SK-N-SH (cell line): ENCODE results near the gene CIP2A. TPM values are rescaled to one million over a fixed set of nuclear protein-coding genes. Genes with fewer than 3 reads are reported as not detected.

ENCODE experiments used
- CTCF ChIA-PET: fragments of 300-600, 350-600 bp; formaldehyde crosslinking; extraction: SDS; loops from one replicate; lab custom pipeline; 2021; lab: Yijun Ruan, JAX
- POLR2A ChIA-PET: fragments of 350-600 bp; sonication (Branson Sonifier 250); formaldehyde crosslinking; extraction: SDS; loops from one replicate; lab custom pipeline; 2020; ENCODE audit warnings: antibody characterized with exemption, inconsistent platforms; lab: Yijun Ruan, JAX
- DNase-seq: peaks from one replicate; pipeline ENCODE4 v3.0.0; 2012
- H2AFZ ChIP-seq: fragments of 200-600 bp; sonication (generic); 2 replicates; pipeline ENCODE4 v1.8.1; 2016; ENCODE audit warnings: antibody characterized with exemption, mild to moderate bottlenecking, low read depth
- H3F3A ChIP-seq: fragments of 200-600 bp; sonication (generic); replicated peaks from 2 replicates; pipeline ENCODE3; 2016; ENCODE audit warnings: antibody characterized with exemption, mild to moderate bottlenecking; ENCODE audit not compliant: insufficient read depth
- H3K27ac ChIP-seq, 2 experiments: fragments of 200-500 bp in 1 of 2; fragments of 200-600 bp in 1 of 2; sonication (Bioruptor generic) in 1 of 2; sonication (generic), shearing (Covaris generic) in 1 of 2; 2 replicates each; pipeline versions ENCODE4 v1.5.1 to v1.6.1; 2014 to 2016; ENCODE audit warnings: low read depth in 2 of 2, inconsistent platforms in 1 of 2, low read length in 1 of 2, mild to moderate bottlenecking in 1 of 2, mixed read lengths in 1 of 2
- H3K27me3 ChIP-seq: fragments of 200-600 bp; sonication (generic), shearing (Covaris generic); 2 replicates; pipeline ENCODE4 v1.6.1; 2016; ENCODE audit warnings: mixed run types; ENCODE audit not compliant: insufficient read depth
- H3K36me3 ChIP-seq, 2 experiments: fragments of 200-500 bp in 1 of 2; fragments of 200-600 bp in 1 of 2; sonication (Bioruptor generic) in 1 of 2; sonication (generic) in 1 of 2; replicated peaks in 1 of 2; 2 replicates each; pipeline versions ENCODE3 to v1.5.1; 2014 to 2016; ENCODE audit warnings: low read length in 1 of 2, mild to moderate bottlenecking in 1 of 2; ENCODE audit not compliant: insufficient read depth in 2 of 2, control insufficient read depth in 1 of 2
- H3K4me1 ChIP-seq, 2 experiments: fragments of 200-500 bp in 1 of 2; fragments of 200-600 bp in 1 of 2; sonication (Bioruptor generic) in 1 of 2; sonication (generic), shearing (Covaris generic) in 1 of 2; 2 replicates each; pipeline versions ENCODE4 v1.5.1 to v1.6.1; 2014 to 2016; ENCODE audit warnings: low read depth in 1 of 2, low read length in 1 of 2, mixed run types in 1 of 2; ENCODE audit not compliant: insufficient read depth in 2 of 2, control insufficient read depth in 1 of 2
- H3K4me2 ChIP-seq: fragments of 200-600 bp; sonication (generic), shearing (Covaris generic); 2 replicates; pipeline ENCODE4 v1.6.1; 2017; ENCODE audit warnings: mixed run types
- H3K4me3 ChIP-seq, 2 experiments: fragments of 200-500 bp in 1 of 2; fragments of 200-600 bp in 1 of 2; sonication (Bioruptor generic) in 1 of 2; sonication (generic), shearing (Covaris generic) in 1 of 2; 2 replicates each; pipeline versions ENCODE4 v1.5.1 to v1.8.1; 2014 to 2016; ENCODE audit warnings: low read depth in 2 of 2, inconsistent platforms in 1 of 2, low read length in 1 of 2, mild to moderate bottlenecking in 1 of 2, mixed read lengths in 1 of 2, moderate library complexity in 1 of 2
- H3K79me2 ChIP-seq: fragments of 200-600 bp; sonication (generic); 2 replicates; pipeline ENCODE4 v1.8.1; 2017; ENCODE audit warnings: mild to moderate bottlenecking; ENCODE audit not compliant: insufficient read depth
- H3K9ac ChIP-seq: fragments of 200-600 bp; sonication (generic); 2 replicates; pipeline ENCODE4 v1.6.1; 2017; ENCODE audit warnings: mixed run types
- H3K9me2 ChIP-seq: fragments of 200-600 bp; sonication (generic); 2 replicates; pipeline ENCODE4 v1.6.1; 2017; ENCODE audit warnings: mixed run types
- H3K9me3 ChIP-seq: fragments of 200-600 bp; sonication (generic); 2 replicates; pipeline ENCODE4 v1.6.1; 2017; ENCODE audit warnings: mixed run types, mild to moderate bottlenecking, moderate library complexity
- H4K20me1 ChIP-seq: fragments of 200-600 bp; sonication (generic); 2 replicates; pipeline ENCODE4 v1.6.1; 2017; ENCODE audit warnings: mild to moderate bottlenecking, mixed run types; ENCODE audit not compliant: insufficient read depth
- CHD2 ChIP-seq: fragments of 150-350 bp; IDR thresholded peaks from 2 replicates; pipeline ENCODE4 v1.6.1; 2018; ENCODE audit warnings: low read length; ENCODE audit not compliant: partially characterized antibody
- EZH2phosphoT487 ChIP-seq: fragments of 200-600 bp; sonication (generic); IDR thresholded peaks from 2 replicates; pipeline ENCODE4 v1.6.1; 2017; ENCODE audit warnings: low read depth, mixed run types, mild to moderate bottlenecking, antibody characterized with exemption, moderate library complexity, borderline replicate concordance
- FOSL2 ChIP-seq: IDR thresholded peaks from 2 replicates; pipeline ENCODE4 v1.4.0; 2012; ENCODE audit warnings: low read depth, mild to moderate bottlenecking, moderate library complexity, borderline replicate concordance
- FOXJ3 ChIP-seq: sonication (generic); formaldehyde crosslinking; IDR thresholded peaks from 2 replicates; pipeline ENCODE4 v1.5.1; 2020; ENCODE audit warnings: mild to moderate bottlenecking, missing genetic modification reagents
- GABPA ChIP-seq: IDR thresholded peaks from 2 replicates; pipeline ENCODE4 v1.4.0; 2012; ENCODE audit warnings: low read depth, mild to moderate bottlenecking
- GATA2 ChIP-seq: sonication (generic); formaldehyde crosslinking; IDR thresholded peaks from 2 replicates; pipeline ENCODE4 v1.5.0; 2020; ENCODE audit warnings: mild to moderate bottlenecking, missing genetic modification reagents
- JUND ChIP-seq: IDR thresholded peaks from 2 replicates; pipeline ENCODE4 v1.4.0; 2012
- MXI1 ChIP-seq: IDR thresholded peaks from 2 replicates; pipeline ENCODE4 v1.6.1; 2012; ENCODE audit warnings: mild to moderate bottlenecking, low read depth, low read length, improper control_type of control experiment
- POLR2AphosphoS5 ChIP-seq: IDR thresholded peaks from 2 replicates; pipeline ENCODE4 v1.6.1; 2012; ENCODE audit warnings: low read depth, low read length
- RCOR1 ChIP-seq: fragments of 150-350 bp; IDR thresholded peaks from 2 replicates; pipeline ENCODE4 v1.6.1; 2017; ENCODE audit warnings: antibody characterized with exemption, low read length
- RFX5 ChIP-seq: IDR thresholded peaks from 2 replicates; pipeline ENCODE4 v1.6.1; 2012; ENCODE audit warnings: mild to moderate bottlenecking, improper control_type of control experiment, low read length
- SIN3A ChIP-seq: IDR thresholded peaks from 2 replicates; pipeline ENCODE4 v1.6.1; 2012; ENCODE audit warnings: low read depth, mild to moderate bottlenecking, low read length, moderate library complexity, borderline replicate concordance
- TAF1 ChIP-seq: IDR thresholded peaks from 2 replicates; pipeline ENCODE4 v1.6.1; 2012; ENCODE audit warnings: low read depth, mild to moderate bottlenecking, low read length, moderate library complexity, borderline replicate concordance
- TCF12 ChIP-seq: IDR thresholded peaks from 2 replicates; pipeline ENCODE4 v1.4.0; 2012
- TEAD4 ChIP-seq: IDR thresholded peaks from 2 replicates; pipeline ENCODE4 v1.4.0; 2012; ENCODE audit warnings: mild to moderate bottlenecking, borderline replicate concordance; ENCODE audit not compliant: insufficient read depth
- USF1 ChIP-seq: IDR thresholded peaks from 2 replicates; pipeline ENCODE4 v1.4.0; 2012; ENCODE audit warnings: low read depth, borderline replicate concordance
- YY1 ChIP-seq: IDR thresholded peaks from 2 replicates; pipeline ENCODE4 v1.4.0; 2012; ENCODE audit warnings: low read depth, mild to moderate bottlenecking
- whole genome bisulfite sequencing: methylation state at CpG from one replicate; pipeline ENCODE4 v1.1.6; 2017; ENCODE audit warnings: low lambda C conversion rate; 5-methylcytosine and 5-hydroxymethylcytosine counted together
- polyA plus RNA-seq, 3 experiments: library from polyadenylated mRNA; depleted of rRNA; stranded (reverse); fragments of >200 nt; gene quantifications; 2 replicates each; pipeline ENCODE4 v1.2.3, GENCODE V29; 2012
- TF ChIP-seq, protein P1 (sequence below): fragments of 200-600 bp; sonication (generic); IDR thresholded peaks from 2 replicates; pipeline ENCODE4 v1.6.1; 2017; ENCODE audit warnings: antibody characterized with exemption, mild to moderate bottlenecking, moderate library complexity
- TF ChIP-seq, protein P2 (sequence below): IDR thresholded peaks from 2 replicates; pipeline ENCODE4; 2012

CIP2A gene
- polyA plus RNA-seq, 1 of the 3 experiments (the other 2 are of a cell fraction) = 7.1 TPM

- TF ChIP-seq YY1 (no peak), RFX5 (no peak), JUND (no peak), SIN3A (no peak), TCF12 (no peak), RCOR1 (no peak), FOXJ3 (CRISPR knock-in tag) (no peak), USF1 (no peak), TEAD4 (no peak), TAF1 (no peak), FOSL2 (no peak)
- TF ChIP-seq, protein P1, sequence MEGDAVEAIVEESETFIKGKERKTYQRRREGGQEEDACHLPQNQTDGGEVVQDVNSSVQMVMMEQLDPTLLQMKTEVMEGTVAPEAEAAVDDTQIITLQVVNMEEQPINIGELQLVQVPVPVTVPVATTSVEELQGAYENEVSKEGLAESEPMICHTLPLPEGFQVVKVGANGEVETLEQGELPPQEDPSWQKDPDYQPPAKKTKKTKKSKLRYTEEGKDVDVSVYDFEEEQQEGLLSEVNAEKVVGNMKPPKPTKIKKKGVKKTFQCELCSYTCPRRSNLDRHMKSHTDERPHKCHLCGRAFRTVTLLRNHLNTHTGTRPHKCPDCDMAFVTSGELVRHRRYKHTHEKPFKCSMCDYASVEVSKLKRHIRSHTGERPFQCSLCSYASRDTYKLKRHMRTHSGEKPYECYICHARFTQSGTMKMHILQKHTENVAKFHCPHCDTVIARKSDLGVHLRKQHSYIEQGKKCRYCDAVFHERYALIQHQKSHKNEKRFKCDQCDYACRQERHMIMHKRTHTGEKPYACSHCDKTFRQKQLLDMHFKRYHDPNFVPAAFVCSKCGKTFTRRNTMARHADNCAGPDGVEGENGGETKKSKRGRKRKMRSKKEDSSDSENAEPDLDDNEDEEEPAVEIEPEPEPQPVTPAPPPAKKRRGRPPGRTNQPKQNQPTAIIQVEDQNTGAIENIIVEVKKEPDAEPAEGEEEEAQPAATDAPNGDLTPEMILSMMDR = no peak
- Histone ChIP-seq H3K9me2 (no peaks in the 10 kb centered on the region), H3K9me3 (no peaks in the 10 kb centered on the region), H3K27me3 (no peaks in the 10 kb centered on the region), H3K4me1 (peaks cover 0 to 20% of the 10 kb centered on the region in 2 experiments; a peak in 2 of 4 replicates), H4K20me1 (no peaks in the 10 kb centered on the region), H2AFZ (no peak overlapping the region), H3K9ac (no peak overlapping the region), H3K79me2 (no peaks in the 10 kb centered on the region), H3F3A (no peaks in the 10 kb centered on the region), H3K4me3 (no peak overlapping the region), H3K27ac (no peak overlapping the region), H3K36me3 (no peaks in the 10 kb centered on the region), H3K4me2 (no peak overlapping the region)
- DNase-seq = no peak
- ChIA-PET CTCF (interaction anchor here (0.7 to 3.8 kb wide), 10 partner anchors 16 to 585 kb away, joined by 3 to 11 read pairs (median 3); partner anchors contain the start of genes CIP2A and DZIP3), POLR2A (no interaction called here)
Measured at GRCh38 chr3:108511490-108511889, 77.7 kb downstream of the CIP2A start.

DNA sequence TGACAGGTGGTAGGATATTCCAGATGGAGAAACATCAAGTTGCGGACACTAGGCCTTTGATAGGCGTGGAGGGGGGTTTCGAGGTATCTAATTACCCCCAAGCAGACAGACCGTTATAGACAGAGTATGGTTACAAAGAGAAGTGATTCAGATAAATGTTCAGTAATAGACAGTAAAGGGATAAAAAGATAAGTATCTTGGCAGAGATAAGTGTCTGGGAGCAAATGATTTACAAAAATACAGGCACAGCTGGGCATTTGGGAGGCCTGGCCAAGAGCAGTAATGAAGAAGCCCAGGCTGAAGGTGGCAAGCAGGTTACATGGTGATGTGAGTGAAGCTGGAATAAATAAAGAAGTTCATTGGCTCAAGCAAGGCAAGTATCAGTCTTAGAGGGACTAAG lies 78.2 kb downstream of the CIP2A start:
- H3K9me2 ChIP-seq = no peaks in the 10 kb centered on the region
- no peak for DNase-seq
- peaks cover 0 to 20% of the 10 kb centered on the region in 2 experiments; a peak in 2 of 4 replicates for H3K4me1 ChIP-seq
- H3K27ac ChIP-seq = no peak overlapping the region
- ChIA-PET POLR2A (no interaction called here), CTCF (interaction anchor here (0.7 to 3.8 kb wide), 10 partner anchors 15 to 584 kb away, joined by 3 to 11 read pairs (median 4); no protein-coding TSS in a partner anchor)
- 86% methylated on average over 4 of the region's 4 CpGs for WGBS
- H2AFZ ChIP-seq = no peak overlapping the region
- no peak overlapping the region for H3K9ac ChIP-seq
- H3F3A ChIP-seq = no peaks in the 10 kb centered on the region
- H3K79me2 ChIP-seq = no peaks in the 10 kb centered on the region
- H4K20me1 ChIP-seq = no peaks in the 10 kb centered on the region
- H3K36me3 ChIP-seq = no peaks in the 10 kb centered on the region
- H3K4me3 ChIP-seq = no peak overlapping the region
- H3K27me3 ChIP-seq = no peaks in the 10 kb centered on the region
- no peak overlapping the region for H3K4me2 ChIP-seq
- H3K9me3 ChIP-seq = no peaks in the 10 kb centered on the region
- TF ChIP-seq EZH2phosphoT487 (no peak), USF1 (no peak), SIN3A (no peak), GATA2 (CRISPR knock-in tag) (peak; percentile 90), CHD2 (no peak), JUND (no peak), POLR2AphosphoS5 (no peak), RCOR1 (peak; percentile 48; the same call in 1 of the 2 replicates), MXI1 (no peak), TCF12 (no peak), GABPA (no peak)
- TF ChIP-seq, protein P2, sequence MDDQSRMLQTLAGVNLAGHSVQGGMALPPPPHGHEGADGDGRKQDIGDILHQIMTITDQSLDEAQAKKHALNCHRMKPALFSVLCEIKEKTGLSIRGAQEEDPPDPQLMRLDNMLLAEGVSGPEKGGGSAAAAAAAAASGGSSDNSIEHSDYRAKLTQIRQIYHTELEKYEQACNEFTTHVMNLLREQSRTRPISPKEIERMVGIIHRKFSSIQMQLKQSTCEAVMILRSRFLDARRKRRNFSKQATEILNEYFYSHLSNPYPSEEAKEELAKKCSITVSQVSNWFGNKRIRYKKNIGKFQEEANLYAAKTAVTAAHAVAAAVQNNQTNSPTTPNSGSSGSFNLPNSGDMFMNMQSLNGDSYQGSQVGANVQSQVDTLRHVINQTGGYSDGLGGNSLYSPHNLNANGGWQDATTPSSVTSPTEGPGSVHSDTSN = no peak
- TF ChIP-seq, protein P1 = no peak
